OCI-LY7 (cell line): ENCODE data around the gene C7.

ENCODE experiments used
- CTCF ChIP-seq: fragments of 200-600 bp; sonication (generic); conservative IDR thresholded peaks from 2 replicates; pipeline ENCODE4 v1.5.1; 2014; ENCODE audit warnings: mild to moderate bottlenecking, antibody characterized with exemption, low read length, moderate library complexity, mixed read lengths
- EZH2phosphoT487 ChIP-seq: fragments of 200-600 bp; sonication (generic); IDR thresholded peaks from 2 replicates; pipeline ENCODE4 v1.6.1; 2018; ENCODE audit warnings: low read depth, borderline replicate concordance, mild to moderate bottlenecking, mixed run types, antibody characterized with exemption, low read length, moderate library complexity, mixed read lengths

GRCh38 chr5:40973364-40974004 lies 64.2 kb downstream of the C7 start:
- TF ChIP-seq CTCF, result no peak
- no peak for TF ChIP-seq EZH2phosphoT487
